GM12878 (cell line): Measurements from ENCODE around the gene NR6A1. TPM values are rescaled to one million over a fixed set of nuclear protein-coding genes. Genes with fewer than 3 reads are reported as not detected.
A peak's percentile ranks its signal among the peaks of the same experiment; 100 is the strongest.

Experiments
- ATAC-seq: fragments of 200-7000 bp; cut with Tn5 transposase; 3 replicates; pipeline ENCODE4 v1.9.1; 2020; ENCODE audit warnings: mild to moderate bottlenecking, moderate library complexity
- BruUV-seq: library from RNA; stranded (reverse); fragments of 400-500 nt; replicated peaks from 2 replicates; lab custom pipeline; 2021; lab: Mats Ljungman, UMichigan
- CTCF ChIA-PET: fragments of 300-600 bp; sonication (Branson Sonifier 250); formaldehyde crosslinking; extraction: SDS; loops from one replicate; lab custom pipeline; 2021; ENCODE audit warnings: inconsistent platforms; lab: Yijun Ruan, JAX
- POLR2A ChIA-PET: fragments of 350-600 bp; formaldehyde crosslinking; extraction: SDS; loops from one replicate; lab custom pipeline; 2021; ENCODE audit warnings: inconsistent platforms; lab: Charles Lee
- RAD21 ChIA-PET: fragments of 300-600 bp; sonication (Branson Sonifier 250); formaldehyde crosslinking; loops from one replicate; lab custom pipeline; 2023; ENCODE audit warnings: antibody characterized with exemption; ENCODE audit not compliant: unreplicated experiment; lab: Charles Lee
- SMC1A ChIA-PET: fragments of 300-600 bp; sonication (Branson Sonifier 250); formaldehyde crosslinking; loops from one replicate; lab custom pipeline; 2023; ENCODE audit not compliant: unreplicated experiment, uncharacterized antibody; lab: Charles Lee
- DNase-seq: peaks from one replicate; pipeline ENCODE4 v3.0.0-alpha.2; 2011; ENCODE audit warnings: low read depth, low spot score
- FAIRE-seq: peaks from 3 replicates; lab custom pipeline; 2011; peaks lifted over from hg19 to GRCh38; lab: Jason Lieb, UNC
- H2AFZ ChIP-seq: 2 replicates; pipeline ENCODE4 v1.6.0; 2011; ENCODE audit warnings: low read depth, low read length, control low read depth; ENCODE audit not compliant: control insufficient read depth
- H3K27ac ChIP-seq: 2 replicates; pipeline ENCODE4 v1.5.1; 2011; ENCODE audit warnings: control low read depth; ENCODE audit not compliant: control insufficient read depth, insufficient read depth
- H3K27me3 ChIP-seq, 2 experiments: replicated peaks in 1 of 2; 2 replicates each; pipeline versions ENCODE4 v1.6.0 to v1.6.1; 2011; ENCODE audit warnings: low read length in 1 of 2; ENCODE audit not compliant: control insufficient read depth in 2 of 2, insufficient read depth in 2 of 2
- H3K36me3 ChIP-seq, 2 experiments: 2 replicates each; pipeline ENCODE4 v1.5.1; 2011; ENCODE audit warnings: low read length in 1 of 2; ENCODE audit not compliant: control insufficient read depth in 2 of 2, insufficient read depth in 2 of 2
- H3K4me1 ChIP-seq: 2 replicates; pipeline ENCODE4 v1.6.1; 2011; ENCODE audit warnings: mild to moderate bottlenecking, low read length, moderate library complexity, mixed read lengths; ENCODE audit not compliant: control insufficient read depth, insufficient read depth
- H3K4me2 ChIP-seq: 2 replicates; pipeline ENCODE4 v1.6.0; 2011; ENCODE audit warnings: control low read depth; ENCODE audit not compliant: control insufficient read depth, insufficient read depth
- H3K4me3 ChIP-seq: fragments of 200-600 bp; sonication (generic); 2 replicates; pipeline ENCODE4 v1.5.1; 2016
- H3K79me2 ChIP-seq: 2 replicates; pipeline ENCODE4 v1.6.0; 2011; ENCODE audit warnings: low read length; ENCODE audit not compliant: control insufficient read depth, insufficient read depth
- H3K9ac ChIP-seq: 2 replicates; pipeline ENCODE4 v1.8.0; 2011; ENCODE audit warnings: low read length, control low read depth, mixed read lengths; ENCODE audit not compliant: control insufficient read depth, insufficient read depth
- H3K9me3 ChIP-seq: replicated peaks from 3 replicates; pipeline ENCODE4 v1.5.1; 2011; ENCODE audit warnings: mild to moderate bottlenecking, low read length; ENCODE audit not compliant: control insufficient read depth, insufficient read depth
- H4K20me1 ChIP-seq: 2 replicates; pipeline ENCODE4 v1.6.0; 2011; ENCODE audit not compliant: control insufficient read depth, insufficient read depth
- BRCA1 ChIP-seq: IDR thresholded peaks from 2 replicates; pipeline ENCODE4 v1.6.1; 2011; ENCODE audit warnings: low read depth, low read length, improper control_type of control experiment
- CREB1 ChIP-seq: IDR thresholded peaks from 2 replicates; pipeline ENCODE4 v1.6.1; 2012; ENCODE audit warnings: low read depth, mild to moderate bottlenecking, inconsistent platforms
- CREM ChIP-seq: IDR thresholded peaks from 2 replicates; pipeline ENCODE4 v1.6.1; 2014; ENCODE audit warnings: antibody characterized with exemption, low read depth
- FOS ChIP-seq: IDR thresholded peaks from 3 replicates; pipeline ENCODE4 v1.6.1; 2011; ENCODE audit warnings: borderline replicate concordance; ENCODE audit not compliant: insufficient read length; ENCODE audit errors: extremely low read depth
- GATAD2B ChIP-seq: fragments of 450-650 bp; conservative IDR thresholded peaks from 2 replicates; pipeline ENCODE4 v1.6.1; 2017; ENCODE audit warnings: low read depth, mild to moderate bottlenecking, moderate library complexity
- HDAC2 ChIP-seq: fragments of 200-600 bp; sonication (generic); IDR thresholded peaks from 2 replicates; pipeline ENCODE4 v1.6.1; 2017
- JUNB ChIP-seq: IDR thresholded peaks from 2 replicates; pipeline ENCODE4 v1.6.1; 2016; ENCODE audit warnings: antibody characterized with exemption, mild to moderate bottlenecking
- KDM1A ChIP-seq: fragments of 200-600 bp; sonication (generic); IDR thresholded peaks from 2 replicates; pipeline ENCODE4 v1.6.1; 2016; ENCODE audit warnings: borderline replicate concordance
- PAX5 ChIP-seq: IDR thresholded peaks from 2 replicates; pipeline ENCODE4 v1.6.1; 2011; ENCODE audit warnings: low read depth, low read length, borderline replicate concordance
- RAD21 ChIP-seq: IDR thresholded peaks from 2 replicates; pipeline ENCODE4 v1.6.1; 2011; ENCODE audit warnings: mild to moderate bottlenecking, low read depth, low read length, moderate library complexity; ENCODE audit not compliant: insufficient read depth
- RAD51 ChIP-seq: fragments of 450-650 bp; IDR thresholded peaks from 2 replicates; pipeline ENCODE4 v1.6.1; 2016; ENCODE audit warnings: moderate library complexity, mild to moderate bottlenecking, inconsistent platforms
- RELA ChIP-seq: fragments of 450-650 bp; IDR thresholded peaks from 2 replicates; pipeline ENCODE4 v1.8.0; 2014; ENCODE audit warnings: borderline replicate concordance; ENCODE audit not compliant: partially characterized antibody
- RUNX3 ChIP-seq: IDR thresholded peaks from 2 replicates; pipeline ENCODE4 v1.6.1; 2012; ENCODE audit warnings: low read length, inconsistent platforms
- SMC3 ChIP-seq: IDR thresholded peaks from 2 replicates; pipeline ENCODE4 v1.6.1; 2011; ENCODE audit warnings: low read length, improper control_type of control experiment, borderline replicate concordance
- TCF12 ChIP-seq: IDR thresholded peaks from 2 replicates; pipeline ENCODE4 v1.6.1; 2011; ENCODE audit warnings: low read depth, mild to moderate bottlenecking, low read length
- WGBS: methylation state at CpG from one replicate; pipeline ENCODE4 v1.1.6; 2016; ENCODE audit warnings: low lambda C conversion rate; ENCODE audit not compliant: insufficient replicate concordance, insufficient coverage; ENCODE audit errors: missing lambda C conversion rate; 5-methylcytosine and 5-hydroxymethylcytosine counted together
- in situ Hi-C: fragments of 300-500 bp; cut with MboI; formaldehyde crosslinking; loops from 9 replicates; pipeline ENCODE4 v1.14.3; 2018; ENCODE audit warnings: mixed read lengths
- intact Hi-C: fragments of 100-400 bp; cut with micrococcal nuclease; formaldehyde crosslinking; loops from one replicate; pipeline ENCODE4 v1.14.2; 2022; ENCODE audit not compliant: unreplicated experiment
- polyA plus RNA-seq, 11 experiments: library from polyadenylated mRNA; depleted of rRNA in 4 of 11; unstranded in 6 of 11; stranded (reverse) in 5 of 11; fragments of >200 nt; fragmentation: Nextera tagmentation in 4 of 11; fragmentation: Illumina TruSeq in 1 of 11; extraction: Ambion mirVana in 4 of 11; extraction: Trizol in 1 of 11; gene quantifications; 1 replicate in 1 of 11; 2 replicates in 10 of 11; pipeline versions ENCODE4 v1.2.1 to v1.2.3, GENCODE V29; 2011 to 2016; ENCODE audit warnings: inconsistent platforms in 2 of 11, missing spikeins in 2 of 11, low read depth in 1 of 11
- total RNA-seq, 4 experiments: library from RNA; depleted of rRNA in 3 of 4; stranded (reverse); fragments of >200 nt in 3 of 4; fragmentation: Illumina TruSeq in 1 of 4; extraction: Trizol in 1 of 4; gene quantifications; 2 replicates each; pipeline versions ENCODE4 v1.2.1 to v1.2.3, GENCODE V29; 2013 to 2021
- TF ChIP-seq, protein P1 (sequence below), 3 experiments: IDR thresholded peaks in 2 of 3; conservative IDR thresholded peaks in 1 of 3; 2 replicates each; pipeline ENCODE4 v1.5.1; 2011; ENCODE audit warnings: low read depth in 3 of 3, low read length in 3 of 3, mild to moderate bottlenecking in 3 of 3, control low read depth in 2 of 3, moderate library complexity in 2 of 3, inconsistent platforms in 1 of 3, mixed read lengths in 1 of 3; ENCODE audit not compliant: control insufficient read depth in 2 of 3, insufficient read depth in 1 of 3; ENCODE audit errors: extremely low read depth in 1 of 3
- TF ChIP-seq, protein P2 (sequence below): fragments of 150-350 bp; IDR thresholded peaks from 2 replicates; pipeline ENCODE4 v1.6.1; 2016; ENCODE audit warnings: low read depth, low read length
- TF ChIP-seq, protein P3 (sequence below): IDR thresholded peaks from 2 replicates; pipeline ENCODE4 v1.6.1; 2012; ENCODE audit warnings: low read depth, low read length, improper control_type of control experiment

NR6A1 gene
- total and polyA plus RNA-seq, 10 of the 15 experiments (the other 5 are each of a cell fraction or from before 2014, with no cell fraction given) = 1.2 to 9.2 (median 4.6) TPM

DNA sequence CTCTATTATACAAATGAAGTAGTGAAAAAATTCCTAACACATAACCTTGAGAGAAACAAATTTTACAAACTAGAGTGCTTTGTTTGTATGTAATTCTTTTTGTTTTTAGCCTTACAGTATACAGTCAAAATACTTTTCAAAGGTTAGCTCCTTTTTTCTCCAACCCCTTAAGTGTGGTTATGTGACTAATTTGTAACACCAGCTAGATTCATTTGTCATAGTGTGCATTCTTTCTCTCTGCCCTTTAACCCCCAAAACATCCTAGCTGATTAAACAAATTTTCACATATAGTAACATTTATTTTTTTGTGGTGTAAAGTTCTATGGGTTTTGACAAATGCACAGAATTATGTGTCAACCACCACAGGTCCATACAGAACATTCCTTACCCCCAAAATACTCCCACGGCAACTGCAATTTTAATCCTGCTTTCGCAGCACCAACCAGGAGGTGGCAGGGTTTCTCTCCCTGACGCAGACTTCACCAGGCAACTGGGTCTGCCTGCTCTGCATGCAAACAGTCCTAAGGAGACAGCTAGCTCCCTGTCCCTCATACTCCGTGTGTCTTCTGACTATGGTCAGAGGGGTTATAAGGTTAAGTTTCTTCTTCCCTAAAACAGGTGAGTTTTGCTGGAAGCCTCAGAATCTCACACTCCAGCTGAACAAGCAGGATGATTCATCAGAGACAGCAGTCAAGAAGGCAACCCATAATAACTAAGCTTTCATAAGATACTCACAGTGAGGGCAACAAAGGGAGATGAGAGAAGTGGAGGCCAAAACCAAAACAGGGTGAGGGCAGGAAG is 219.4 kb downstream of the NR6A1 start:
- Histone ChIP-seq H3K4me3 (no peak overlapping the region), H3K9me3 (no peaks in the 10 kb centered on the region), H3K27me3 (no peaks in the 10 kb centered on the region), H2AFZ (0 out of 2 replicates have a peak overlapping the region, but pooled peaks have one; percentile 37), H3K36me3 (no peaks in the 10 kb centered on the region), H3K79me2 (no peaks in the 10 kb centered on the region), H3K4me1 (no peaks in the 10 kb centered on the region), H3K27ac (no peak overlapping the region), H3K9ac (no peak overlapping the region), H3K4me2 (no peak overlapping the region), H4K20me1 (no peaks in the 10 kb centered on the region)
- in situ Hi-C loops = no loop called here
- SMC1A ChIA-PET = interaction anchor here (0.7 to 3.3 kb wide), 13 partner anchors 11 to 213 kb away, joined by 3 to 20 read pairs (median 4); no protein-coding TSS in a partner anchor
- BruUV-seq = no TSS peak
- FAIRE-seq (no peak), ATAC-seq (peak; percentile 71), DNase-seq (peak; percentile 4)
- RAD21 ChIA-PET = interaction anchor here (1.0 to 3.4 kb wide), 9 partner anchors 13 to 213 kb away, joined by 3 to 23 read pairs (median 5); no protein-coding TSS in a partner anchor
- POLR2A ChIA-PET = no interaction called here
- intact Hi-C loops = loop anchor here (5.0 kb wide), 1 partner anchor 161 kb away; no protein-coding TSS in a partner anchor
- CTCF ChIA-PET = interaction anchor here (0.5 to 4.6 kb wide), 22 partner anchors 11 to 1197 kb away, joined by 3 to 39 read pairs (median 4); no protein-coding TSS in a partner anchor
- WGBS = 60% methylated on average over 4 of the region's 4 CpGs
- TF ChIP-seq RAD21 (peak; percentile 88), SMC3 (peak; percentile 58; the same call in 1 of the 2 replicates), FOS (no peak), BRCA1 (no peak), HDAC2 (no peak), CREB1 (0 out of 2 replicates have a peak, but pooled peaks have one; percentile 42), TCF12 (no peak), RELA (no peak), CREM (0 out of 2 replicates have a peak, but pooled peaks have one; percentile 39), RUNX3 (0 out of 2 replicates have a peak, but pooled peaks have one; percentile 4), KDM1A (no peak), PAX5 (no peak), JUNB (no peak), RAD51 (no peak), GATAD2B (no peak)
- TF ChIP-seq, protein P1, sequence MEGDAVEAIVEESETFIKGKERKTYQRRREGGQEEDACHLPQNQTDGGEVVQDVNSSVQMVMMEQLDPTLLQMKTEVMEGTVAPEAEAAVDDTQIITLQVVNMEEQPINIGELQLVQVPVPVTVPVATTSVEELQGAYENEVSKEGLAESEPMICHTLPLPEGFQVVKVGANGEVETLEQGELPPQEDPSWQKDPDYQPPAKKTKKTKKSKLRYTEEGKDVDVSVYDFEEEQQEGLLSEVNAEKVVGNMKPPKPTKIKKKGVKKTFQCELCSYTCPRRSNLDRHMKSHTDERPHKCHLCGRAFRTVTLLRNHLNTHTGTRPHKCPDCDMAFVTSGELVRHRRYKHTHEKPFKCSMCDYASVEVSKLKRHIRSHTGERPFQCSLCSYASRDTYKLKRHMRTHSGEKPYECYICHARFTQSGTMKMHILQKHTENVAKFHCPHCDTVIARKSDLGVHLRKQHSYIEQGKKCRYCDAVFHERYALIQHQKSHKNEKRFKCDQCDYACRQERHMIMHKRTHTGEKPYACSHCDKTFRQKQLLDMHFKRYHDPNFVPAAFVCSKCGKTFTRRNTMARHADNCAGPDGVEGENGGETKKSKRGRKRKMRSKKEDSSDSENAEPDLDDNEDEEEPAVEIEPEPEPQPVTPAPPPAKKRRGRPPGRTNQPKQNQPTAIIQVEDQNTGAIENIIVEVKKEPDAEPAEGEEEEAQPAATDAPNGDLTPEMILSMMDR (IDR thresholded peaks at IDR 0.05 in 2 of 3, conservative IDR thresholded peaks at IDR 0.05 in 1 of 3; ENCODE audit: control insufficient read depth in 2 of 3, extremely low read depth in 1 of 3, insufficient read depth in 1 of 3, low read depth in 3 of 3, low read length in 3 of 3) = peak; percentile 28 to 69 (median 61); a peak in 5 of 6 replicates
- TF ChIP-seq, protein P2, sequence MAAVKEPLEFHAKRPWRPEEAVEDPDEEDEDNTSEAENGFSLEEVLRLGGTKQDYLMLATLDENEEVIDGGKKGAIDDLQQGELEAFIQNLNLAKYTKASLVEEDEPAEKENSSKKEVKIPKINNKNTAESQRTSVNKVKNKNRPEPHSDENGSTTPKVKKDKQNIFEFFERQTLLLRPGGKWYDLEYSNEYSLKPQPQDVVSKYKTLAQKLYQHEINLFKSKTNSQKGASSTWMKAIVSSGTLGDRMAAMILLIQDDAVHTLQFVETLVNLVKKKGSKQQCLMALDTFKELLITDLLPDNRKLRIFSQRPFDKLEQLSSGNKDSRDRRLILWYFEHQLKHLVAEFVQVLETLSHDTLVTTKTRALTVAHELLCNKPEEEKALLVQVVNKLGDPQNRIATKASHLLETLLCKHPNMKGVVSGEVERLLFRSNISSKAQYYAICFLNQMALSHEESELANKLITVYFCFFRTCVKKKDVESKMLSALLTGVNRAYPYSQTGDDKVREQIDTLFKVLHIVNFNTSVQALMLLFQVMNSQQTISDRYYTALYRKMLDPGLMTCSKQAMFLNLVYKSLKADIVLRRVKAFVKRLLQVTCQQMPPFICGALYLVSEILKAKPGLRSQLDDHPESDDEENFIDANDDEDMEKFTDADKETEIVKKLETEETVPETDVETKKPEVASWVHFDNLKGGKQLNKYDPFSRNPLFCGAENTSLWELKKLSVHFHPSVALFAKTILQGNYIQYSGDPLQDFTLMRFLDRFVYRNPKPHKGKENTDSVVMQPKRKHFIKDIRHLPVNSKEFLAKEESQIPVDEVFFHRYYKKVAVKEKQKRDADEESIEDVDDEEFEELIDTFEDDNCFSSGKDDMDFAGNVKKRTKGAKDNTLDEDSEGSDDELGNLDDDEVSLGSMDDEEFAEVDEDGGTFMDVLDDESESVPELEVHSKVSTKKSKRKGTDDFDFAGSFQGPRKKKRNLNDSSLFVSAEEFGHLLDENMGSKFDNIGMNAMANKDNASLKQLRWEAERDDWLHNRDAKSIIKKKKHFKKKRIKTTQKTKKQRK = no peak
- TF ChIP-seq, protein P3, sequence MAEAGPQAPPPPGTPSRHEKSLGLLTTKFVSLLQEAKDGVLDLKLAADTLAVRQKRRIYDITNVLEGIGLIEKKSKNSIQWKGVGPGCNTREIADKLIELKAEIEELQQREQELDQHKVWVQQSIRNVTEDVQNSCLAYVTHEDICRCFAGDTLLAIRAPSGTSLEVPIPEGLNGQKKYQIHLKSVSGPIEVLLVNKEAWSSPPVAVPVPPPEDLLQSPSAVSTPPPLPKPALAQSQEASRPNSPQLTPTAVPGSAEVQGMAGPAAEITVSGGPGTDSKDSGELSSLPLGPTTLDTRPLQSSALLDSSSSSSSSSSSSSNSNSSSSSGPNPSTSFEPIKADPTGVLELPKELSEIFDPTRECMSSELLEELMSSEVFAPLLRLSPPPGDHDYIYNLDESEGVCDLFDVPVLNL = no peak
